Measurements from ENCODE around the gene AADAC.
"Not testable (repeated sequence)": the region's sequence is repeated elsewhere in the genome, so short reads cannot be mapped to it uniquely, and the experiment has no call there.

Gene AADAC

DNA sequence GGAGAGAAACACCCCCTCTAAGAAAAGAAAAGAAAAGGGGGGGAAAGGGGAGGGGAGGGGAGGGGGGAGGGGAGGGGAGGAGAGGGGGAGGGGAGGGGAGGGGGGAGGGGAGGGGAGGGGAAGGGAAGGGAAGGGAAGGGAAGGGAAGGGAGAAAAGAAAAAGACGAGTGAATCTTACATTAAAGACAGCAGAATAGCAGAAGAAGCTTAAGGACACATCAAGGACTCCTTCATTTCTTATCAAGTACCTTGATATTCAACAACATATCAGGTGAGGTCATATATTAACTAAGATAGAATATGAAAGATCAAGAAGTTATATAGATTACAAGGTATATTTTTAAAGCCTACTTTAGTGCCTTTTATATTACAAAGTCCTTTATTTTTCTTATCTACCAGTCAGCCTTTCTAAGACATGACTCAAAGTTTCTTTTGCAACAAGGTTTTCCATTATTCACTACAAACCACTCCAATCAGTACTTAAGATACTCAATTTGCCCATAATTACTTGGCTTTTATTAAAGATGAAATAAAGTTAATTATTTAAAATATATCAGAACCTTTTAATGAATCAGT lies 17.7 kb upstream of the AADAC start:
- no peaks in the 10 kb centered on the region for H3K27me3 ChIP-seq (ENCODE audit: insufficient read depth, insufficient read length)
- H3K36me3 ChIP-seq (ENCODE audit: insufficient read depth, insufficient read length, low read length): no peaks in the 10 kb centered on the region
- no peak overlapping the region for H3K9ac ChIP-seq (ENCODE audit: insufficient read length, low read depth)
- H3K9me3 ChIP-seq (ENCODE audit: insufficient read depth, low read length): no peaks in the 10 kb centered on the region; the same call in 1 of the 2 replicates
- no peaks in the 10 kb centered on the region for H3K4me1 ChIP-seq (ENCODE audit: insufficient read depth, insufficient read length)
- no peak for TF ChIP-seq SUZ12 (IDR thresholded peaks at IDR 0.05; ENCODE audit: extremely low read depth, insufficient read depth, insufficient read length)
- TF ChIP-seq YY1 (IDR thresholded peaks at IDR 0.05; ENCODE audit: insufficient read depth, insufficient read length): no peak
- no peak for TF ChIP-seq ZNF274 (IDR thresholded peaks at IDR 0.05; ENCODE audit: low read depth, low read length)
- no peak overlapping the region for H3K4me3 ChIP-seq (ENCODE audit: insufficient read length, low read depth)
- DNase-seq (ENCODE audit: low read depth, low spot score): no peak

DNA sequence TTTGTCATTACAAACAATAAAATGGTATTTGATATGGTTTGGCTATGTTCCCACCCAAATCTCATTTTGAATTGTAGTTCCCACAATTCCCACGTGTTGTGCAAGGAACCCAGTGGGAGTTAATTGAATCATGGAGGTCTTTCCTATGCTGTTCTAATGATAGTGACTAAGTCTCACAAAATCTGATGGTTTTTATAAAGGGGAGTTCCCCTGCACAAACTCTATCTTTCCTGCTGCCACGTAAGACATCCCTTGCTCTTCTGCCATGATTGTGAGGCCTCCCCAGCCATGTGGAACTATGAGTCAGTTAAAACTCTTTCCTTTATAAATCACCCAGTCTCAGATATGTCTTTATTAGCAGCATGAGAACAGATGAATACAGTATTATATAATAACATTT lies 15.4 kb upstream of the AADAC start:
- Histone ChIP-seq H3K36me3 (ENCODE audit: insufficient read depth, insufficient read length, low read length) (no peaks in the 10 kb centered on the region), H3K4me3 (ENCODE audit: insufficient read length, low read depth) (no peak overlapping the region), H3K9me3 (ENCODE audit: insufficient read depth, low read length) (no peaks in the 10 kb centered on the region), H3K9ac (ENCODE audit: insufficient read length, low read depth) (no peak overlapping the region), H3K27me3 (ENCODE audit: insufficient read depth, insufficient read length) (no peaks in the 10 kb centered on the region), H3K4me1 (ENCODE audit: insufficient read depth, insufficient read length) (no peaks in the 10 kb centered on the region)
- TF ChIP-seq SUZ12 (IDR thresholded peaks at IDR 0.05; ENCODE audit: extremely low read depth, insufficient read depth, insufficient read length): no peak
- TF ChIP-seq YY1 (IDR thresholded peaks at IDR 0.05; ENCODE audit: insufficient read depth, insufficient read length): no peak
- TF ChIP-seq ZNF274 (IDR thresholded peaks at IDR 0.05; ENCODE audit: low read depth, low read length): no peak
- DNase-seq (ENCODE audit: low read depth, low spot score): no peak

DNA sequence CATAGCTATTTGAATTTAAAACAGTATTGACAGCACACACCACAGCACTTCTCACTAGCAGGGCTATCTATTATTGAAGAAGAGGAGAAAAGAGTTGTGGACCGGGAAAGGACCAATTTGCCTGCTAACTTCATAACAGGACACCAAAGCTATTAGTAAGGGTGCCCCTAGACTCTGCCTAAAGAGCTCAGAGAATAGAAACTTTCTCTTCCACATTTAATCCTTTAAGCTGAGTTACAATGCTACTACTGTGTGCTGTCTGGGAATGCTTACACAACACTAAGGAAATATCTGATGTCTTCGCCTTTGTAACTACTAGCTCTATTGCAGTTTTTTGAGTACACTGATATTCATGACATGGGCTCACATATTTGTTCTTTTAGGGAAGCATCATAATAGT lies 13.5 kb upstream of the AADAC start:
- Histone ChIP-seq H3K4me3 (ENCODE audit: insufficient read length, low read depth) (no peak overlapping the region), H3K9ac (ENCODE audit: insufficient read length, low read depth) (no peak overlapping the region), H3K9me3 (ENCODE audit: insufficient read depth, low read length) (no peaks in the 10 kb centered on the region), H3K27me3 (ENCODE audit: insufficient read depth, insufficient read length) (no peaks in the 10 kb centered on the region), H3K4me1 (ENCODE audit: insufficient read depth, insufficient read length) (no peaks in the 10 kb centered on the region), H3K36me3 (ENCODE audit: insufficient read depth, insufficient read length, low read length) (no peaks in the 10 kb centered on the region)
- TF ChIP-seq YY1 (IDR thresholded peaks at IDR 0.05; ENCODE audit: insufficient read depth, insufficient read length): no peak
- no peak for TF ChIP-seq SUZ12 (IDR thresholded peaks at IDR 0.05; ENCODE audit: extremely low read depth, insufficient read depth, insufficient read length)
- no peak for TF ChIP-seq ZNF274 (IDR thresholded peaks at IDR 0.05; ENCODE audit: low read depth, low read length)
- DNase-seq (ENCODE audit: low read depth, low spot score): no peak

DNA sequence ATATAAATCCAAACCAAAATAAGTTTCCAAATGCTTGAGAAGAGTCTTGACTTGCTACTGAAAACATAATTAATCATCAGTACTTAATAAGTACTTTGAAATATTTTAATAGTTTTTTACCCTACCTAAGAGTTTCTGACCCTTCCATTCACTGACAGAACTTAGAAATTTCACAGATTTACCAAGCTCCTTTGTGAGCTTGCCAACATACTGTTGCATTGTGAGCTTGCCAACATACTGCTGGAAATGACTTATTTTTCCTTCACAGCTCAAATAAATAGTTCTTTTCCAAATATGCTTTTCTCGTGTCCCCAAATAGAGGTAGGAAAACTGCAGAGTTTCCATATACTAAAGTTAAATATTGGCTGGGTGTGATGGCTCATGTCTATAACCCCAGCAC lies 9.6 kb upstream of the AADAC start:
- no peak for TF ChIP-seq YY1 (IDR thresholded peaks at IDR 0.05; ENCODE audit: insufficient read depth, insufficient read length)
- TF ChIP-seq ZNF274 (IDR thresholded peaks at IDR 0.05; ENCODE audit: low read depth, low read length): no peak
- no peak for TF ChIP-seq SUZ12 (IDR thresholded peaks at IDR 0.05; ENCODE audit: extremely low read depth, insufficient read depth, insufficient read length)
- no peaks in the 10 kb centered on the region for H3K36me3 ChIP-seq (ENCODE audit: insufficient read depth, insufficient read length, low read length)

DNA sequence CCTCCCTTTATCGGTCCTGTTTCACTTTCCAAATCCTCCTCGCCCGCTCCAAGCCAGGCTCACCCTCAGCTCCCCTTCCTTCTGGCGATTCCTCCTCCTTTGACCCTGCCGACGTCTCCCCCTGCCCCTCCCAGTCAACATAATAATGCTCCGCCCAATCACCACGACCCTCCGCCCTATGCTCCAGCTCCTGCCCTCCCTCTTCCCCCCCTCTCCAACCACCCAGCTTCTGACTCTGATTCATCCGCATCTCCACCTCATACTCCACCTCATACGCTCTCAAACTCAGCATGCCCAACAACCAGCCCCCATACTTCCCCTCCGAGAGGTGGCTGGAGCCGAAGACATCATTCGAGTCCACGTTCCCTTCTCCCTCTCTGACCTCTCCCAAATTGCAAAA lies 7.1 kb upstream of the AADAC start:
- TF ChIP-seq YY1 (IDR thresholded peaks at IDR 0.05; ENCODE audit: insufficient read depth, insufficient read length) (no peak), ZNF274 (IDR thresholded peaks at IDR 0.05; ENCODE audit: low read depth, low read length) (no peak), SUZ12 (IDR thresholded peaks at IDR 0.05; ENCODE audit: extremely low read depth, insufficient read depth, insufficient read length) (no peak)
- H3K9me3 ChIP-seq (ENCODE audit: insufficient read depth, low read length): peaks cover 7% of the 10 kb centered on the region; the same call in 1 of the 2 replicates
- DNase-seq (ENCODE audit: low read depth, low spot score): no peak
- H3K36me3 ChIP-seq (ENCODE audit: insufficient read depth, insufficient read length, low read length): no peaks in the 10 kb centered on the region
- no peak overlapping the region for H3K4me3 ChIP-seq (ENCODE audit: insufficient read length, low read depth)
- H3K27me3 ChIP-seq (ENCODE audit: insufficient read depth, insufficient read length): no peaks in the 10 kb centered on the region
- no peaks in the 10 kb centered on the region for H3K4me1 ChIP-seq (ENCODE audit: insufficient read depth, insufficient read length)
- H3K9ac ChIP-seq (ENCODE audit: insufficient read length, low read depth): no peak overlapping the region

More for the DNA sequence above, 9.6 kb upstream of the AADAC start:
- DNase-seq (ENCODE audit: low read depth, low spot score): no peak
- Histone ChIP-seq H3K4me1 (ENCODE audit: insufficient read depth, insufficient read length) (no peaks in the 10 kb centered on the region), H3K27me3 (ENCODE audit: insufficient read depth, insufficient read length) (no peaks in the 10 kb centered on the region), H3K4me3 (ENCODE audit: insufficient read length, low read depth) (no peak overlapping the region), H3K9me3 (ENCODE audit: insufficient read depth, low read length) (peaks cover 5% of the 10 kb centered on the region; the same call in 1 of the 2 replicates), H3K9ac (ENCODE audit: insufficient read length, low read depth) (no peak overlapping the region)

DNA sequence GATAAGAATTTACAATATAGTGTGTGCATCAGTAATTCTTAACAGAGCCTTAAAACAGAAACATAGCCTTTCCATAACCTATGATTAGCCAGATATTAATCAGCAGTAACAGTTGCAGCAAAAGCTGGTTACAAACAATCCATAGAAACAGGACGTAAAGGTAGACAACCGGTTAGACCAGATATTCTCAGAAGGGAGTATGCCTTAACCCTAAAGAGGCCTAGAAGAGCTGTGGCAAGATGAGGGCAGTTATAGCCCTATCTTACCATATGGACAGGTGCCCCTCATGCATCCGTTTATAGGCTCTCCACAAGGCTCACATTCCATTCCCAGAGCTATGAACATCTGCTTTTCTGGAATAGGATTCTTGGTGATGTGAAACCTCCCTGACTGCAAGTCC lies 5.0 kb upstream of the AADAC start:
- H3K27me3 ChIP-seq (ENCODE audit: insufficient read depth, insufficient read length); H3K9me3 ChIP-seq (ENCODE audit: insufficient read depth, low read length); H3K36me3 ChIP-seq (ENCODE audit: insufficient read depth, insufficient read length, low read length); H3K4me3 ChIP-seq (ENCODE audit: insufficient read length, low read depth); H3K4me1 ChIP-seq (ENCODE audit: insufficient read depth, insufficient read length); H3K9ac ChIP-seq (ENCODE audit: insufficient read length, low read depth); DNase-seq (ENCODE audit: low read depth, low spot score): not testable (repeated sequence)

DNA sequence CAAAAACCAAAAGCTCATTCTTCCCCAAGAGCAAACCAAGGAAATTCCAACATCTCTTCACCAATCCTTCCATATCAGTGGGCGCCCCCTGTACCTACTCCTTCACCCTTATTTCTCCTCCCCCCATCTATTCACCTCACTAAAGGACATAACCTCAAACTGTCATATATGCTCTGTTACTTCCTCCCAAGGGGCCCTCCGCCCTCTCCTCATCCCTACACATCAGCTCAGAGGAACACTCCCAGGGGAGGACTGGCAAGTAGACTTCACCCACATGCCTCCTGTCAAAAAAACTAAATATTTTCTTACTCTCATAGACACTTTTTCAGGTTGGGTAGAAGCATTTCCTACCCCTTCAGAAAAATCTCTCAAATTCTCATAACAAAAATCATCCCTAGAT lies 2.4 kb upstream of the AADAC start:
- H3K36me3 ChIP-seq (ENCODE audit: insufficient read depth, insufficient read length, low read length): no peaks in the 10 kb centered on the region
- TF ChIP-seq YY1 (IDR thresholded peaks at IDR 0.05; ENCODE audit: insufficient read depth, insufficient read length) (no peak), ZNF274 (IDR thresholded peaks at IDR 0.05; ENCODE audit: low read depth, low read length) (no peak), SUZ12 (IDR thresholded peaks at IDR 0.05; ENCODE audit: extremely low read depth, insufficient read depth, insufficient read length) (no peak)
- H3K9ac ChIP-seq (ENCODE audit: insufficient read length, low read depth): no peak overlapping the region
- H3K4me3 ChIP-seq (ENCODE audit: insufficient read length, low read depth): no peak overlapping the region
- peaks cover 7% of the 10 kb centered on the region; the same call in 1 of the 2 replicates for H3K9me3 ChIP-seq (ENCODE audit: insufficient read depth, low read length)
- no peak for DNase-seq (ENCODE audit: low read depth, low spot score)
- H3K27me3 ChIP-seq (ENCODE audit: insufficient read depth, insufficient read length): no peaks in the 10 kb centered on the region
- no peaks in the 10 kb centered on the region for H3K4me1 ChIP-seq (ENCODE audit: insufficient read depth, insufficient read length)

All from NT2/D1 (cell line).